Body of pancreas (tissue), 4 donors: ENCODE measurements around the gene ATP2B2.

Experiments used
- CTCF ChIP-seq, 7 experiments: fragments of 450-650 bp in 4 of 7; fragments of 200-600 bp in 3 of 7; sonication (generic) in 3 of 7; IDR thresholded peaks; one replicate each; pipeline ENCODE4 v1.5.1; 2016 to 2019; ENCODE audit warnings: antibody characterized with exemption in 7 of 7
- POLR2A ChIP-seq, 3 donors: fragments of 450-650 bp; IDR thresholded peaks; one replicate each; pipeline ENCODE4 v1.6.1; 2016; ENCODE audit warnings: antibody characterized with exemption in 3 of 3, mild to moderate bottlenecking in 2 of 3

- TF ChIP-seq CTCF (IDR thresholded peaks at IDR 0.05) (no peak), POLR2A (IDR thresholded peaks at IDR 0.05) (no peak)
Measured at GRCh38 chr3:10465161-10465560, 40.2 kb downstream of the ATP2B2 start.
